ENCODE data around the gene PTPRU. TPM values are rescaled to one million over a fixed set of nuclear protein-coding genes. Genes with fewer than 3 reads are reported as not detected.
A peak's percentile ranks its signal among the peaks of the same experiment; 100 is the strongest.

PTPRU gene
- total RNA-seq, 1 experiment from 2014 or later = 40.7 TPM

- H3K4me2 ChIP-seq (ENCODE audit: low read length) = peak overlapping the region; percentile 60
- ChIA-PET CTCF (interaction anchor here (0.7 to 4.9 kb wide), 11 partner anchors 8 to 416 kb away, joined by 3 to 59 read pairs (median 7); partner anchors contain the start of genes SRSF4 and TMEM200B), POLR2A (interaction anchor here (0.7 to 1.3 kb wide), 3 partner anchors 20 to 320 kb away, joined by 5 read pairs; partner anchors contain the start of gene SRSF4), RAD21 (ENCODE audit: low non-redundant PET in 1 of 2, low total read pairs in 2 of 2, uncharacterized antibody in 2 of 2, unreplicated experiment in 2 of 2) (interaction anchor here (0.7 to 1.5 kb wide), 6 partner anchors 74 to 1517 kb away, joined by 3 to 7 read pairs (median 4); no protein-coding TSS in a partner anchor)
- no TSS peak for BruUV-seq (replicated peaks)
- no peak overlapping the region for H2AFZ ChIP-seq (ENCODE audit: low read depth, low read length, poor library complexity, severe bottlenecking)
- H3K9ac ChIP-seq (ENCODE audit: low read length) = no peak overlapping the region
- H4K20me1 ChIP-seq (ENCODE audit: insufficient read depth) = no peaks in the 10 kb centered on the region
- H3K9me2 ChIP-seq (ENCODE audit: insufficient read depth) = no peaks in the 10 kb centered on the region
- TF ChIP-seq ZFX (IDR thresholded peaks at IDR 0.05) (no peak), CBX3 (IDR thresholded peaks at IDR 0.05; ENCODE audit: low read depth) (no peak), POLR2AphosphoS5 (IDR thresholded peaks at IDR 0.05; ENCODE audit: low read depth, low read length) (no peak), ZNF274 (IDR thresholded peaks at IDR 0.05; ENCODE audit: low read depth, low read length) (no peak), SRF (IDR thresholded peaks at IDR 0.05; ENCODE audit: low read depth) (no peak), MAX (IDR thresholded peaks at IDR 0.05) (no peak), YY1 (IDR thresholded peaks at IDR 0.05; ENCODE audit: extremely low read depth, insufficient replicate concordance, low read depth, low read length) (no peak), ZBTB33 (IDR thresholded peaks at IDR 0.05; ENCODE audit: extremely low read depth, insufficient replicate concordance, low read length) (no peak), POLR2A (IDR thresholded peaks at IDR 0.05; ENCODE audit: borderline replicate concordance, extremely low read depth, insufficient read depth, insufficient read length) (no peak), REST (IDR thresholded peaks at IDR 0.05; ENCODE audit: low read depth) (no peak), EZH2 (IDR thresholded peaks at IDR 0.05) (no peak), EGR1 (IDR thresholded peaks at IDR 0.05; ENCODE audit: low read depth) (no peak), RAD21 (IDR thresholded peaks at IDR 0.05; ENCODE audit: low read depth) (no peak), EZH2phosphoT487 (IDR thresholded peaks at IDR 0.05; ENCODE audit: borderline replicate concordance) (no peak), JUND (IDR thresholded peaks at IDR 0.05) (no peak), CTCF (IDR thresholded peaks at IDR 0.05 in 2 of 3, conservative IDR thresholded peaks at IDR 0.05 in 1 of 3; ENCODE audit: borderline replicate concordance in 1 of 3, insufficient read depth in 1 of 3, low read depth in 2 of 3, low read length in 2 of 3) (no peak), CEBPB (IDR thresholded peaks at IDR 0.05; ENCODE audit: low read depth) (no peak), SP1 (IDR thresholded peaks at IDR 0.05; ENCODE audit: low read depth) (no peak), ATF3 (IDR thresholded peaks at IDR 0.05) (no peak), SIN3A (IDR thresholded peaks at IDR 0.05; ENCODE audit: low read depth) (no peak)
- intact Hi-C loops (cut with micrococcal nuclease) = loop anchor here (5.0 kb wide), 1 partner anchor 415 kb away; no protein-coding TSS in a partner anchor
- ATAC-seq (no peak), DNase-seq (ENCODE audit: low read depth, low spot score) (no peak)
- H3K9me3 ChIP-seq (ENCODE audit: control insufficient read depth in 1 of 2, insufficient read depth in 1 of 2, low read depth in 1 of 2, low read length in 2 of 2) = no peaks in the 10 kb centered on the region
- H3K4me3 ChIP-seq (replicated peaks in 1 of 2; ENCODE audit: low read depth in 1 of 2, low read length in 2 of 2) = no peak overlapping the region
- peaks cover 15 to 45% of the 10 kb centered on the region in 2 experiments; a peak in 3 of 4 replicates for H3K36me3 ChIP-seq (ENCODE audit: control insufficient read depth in 1 of 2, insufficient read depth in 2 of 2, low read length in 2 of 2)
- peaks cover 7 to 12% of the 10 kb centered on the region in 2 experiments for H3K4me1 ChIP-seq (ENCODE audit: control insufficient read depth in 1 of 2, insufficient read depth in 2 of 2, low read length in 2 of 2)
- H3K79me2 ChIP-seq (ENCODE audit: insufficient read depth, low read length) = no peaks in the 10 kb centered on the region
- H3K27me3 ChIP-seq (ENCODE audit: insufficient read depth, low read length) = no peaks in the 10 kb centered on the region
- peak overlapping the region; percentile 23; the same call in 1 of the 2 replicates for H3K27ac ChIP-seq (ENCODE audit: low read depth, low read length)
These were observed 34.3 kb upstream of the PTPRU start for GRCh38 chr1:29202053-29202452.
